ENCODE results near the gene MRPL17.
"Not testable (repeated sequence)": the region's sequence is repeated elsewhere in the genome, so short reads cannot be mapped to it uniquely, and the experiment has no call there.

The MRPL17 gene

DNA sequence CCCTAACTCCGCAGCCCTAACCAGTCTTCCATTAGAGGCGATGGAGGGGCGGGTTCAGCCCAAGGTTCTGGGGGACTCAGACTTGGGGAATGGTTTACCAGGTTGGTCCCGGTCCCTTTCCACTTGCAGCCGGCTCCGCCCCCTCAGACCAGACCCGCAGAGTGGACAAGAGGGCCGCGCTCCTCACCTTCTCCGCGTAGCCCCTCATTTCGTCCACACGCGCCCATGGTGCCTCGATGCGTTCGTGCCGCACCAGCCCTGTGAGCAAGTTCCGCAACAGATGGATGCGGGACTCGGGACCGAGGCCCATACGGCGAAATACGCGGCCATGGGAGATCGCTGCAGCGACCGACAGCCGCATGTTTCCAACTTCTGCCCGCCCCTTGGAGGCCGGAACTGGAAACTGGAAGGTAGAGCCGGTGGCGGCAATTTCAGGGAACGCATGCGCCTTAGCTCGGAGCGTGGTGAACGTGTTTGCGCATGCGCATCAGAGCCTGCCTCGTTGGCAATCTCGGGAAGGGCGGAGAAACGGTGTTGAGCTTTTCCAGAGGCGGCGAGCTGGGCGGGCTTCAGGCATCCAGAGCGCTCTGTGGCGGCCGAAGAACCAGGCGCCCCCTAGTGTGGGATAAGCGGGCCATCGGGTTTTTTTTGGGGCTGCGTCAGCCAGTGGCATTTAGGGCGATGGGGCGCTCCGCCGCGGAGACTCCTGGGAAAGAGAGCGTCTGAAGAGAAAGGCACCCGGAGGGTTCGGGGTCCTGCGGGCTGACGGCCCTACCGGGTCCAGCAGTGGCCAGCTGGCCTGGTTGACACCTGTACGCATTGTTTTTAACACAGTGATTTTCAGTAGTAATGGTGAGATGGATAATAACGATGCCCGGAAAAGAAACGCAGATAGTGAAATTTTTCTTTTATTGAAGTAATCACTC, at the start of gene MRPL17:
TSS of gene MRPL17 (minus strand) at position 405 of the 926 bp plus-strand sequence. CDS start at position 361, 44 bp downstream.
- peak; percentile 96 to 97 for DNase-seq (ENCODE audit: low read depth in 1 of 2, low spot score in 1 of 2)

DNA sequence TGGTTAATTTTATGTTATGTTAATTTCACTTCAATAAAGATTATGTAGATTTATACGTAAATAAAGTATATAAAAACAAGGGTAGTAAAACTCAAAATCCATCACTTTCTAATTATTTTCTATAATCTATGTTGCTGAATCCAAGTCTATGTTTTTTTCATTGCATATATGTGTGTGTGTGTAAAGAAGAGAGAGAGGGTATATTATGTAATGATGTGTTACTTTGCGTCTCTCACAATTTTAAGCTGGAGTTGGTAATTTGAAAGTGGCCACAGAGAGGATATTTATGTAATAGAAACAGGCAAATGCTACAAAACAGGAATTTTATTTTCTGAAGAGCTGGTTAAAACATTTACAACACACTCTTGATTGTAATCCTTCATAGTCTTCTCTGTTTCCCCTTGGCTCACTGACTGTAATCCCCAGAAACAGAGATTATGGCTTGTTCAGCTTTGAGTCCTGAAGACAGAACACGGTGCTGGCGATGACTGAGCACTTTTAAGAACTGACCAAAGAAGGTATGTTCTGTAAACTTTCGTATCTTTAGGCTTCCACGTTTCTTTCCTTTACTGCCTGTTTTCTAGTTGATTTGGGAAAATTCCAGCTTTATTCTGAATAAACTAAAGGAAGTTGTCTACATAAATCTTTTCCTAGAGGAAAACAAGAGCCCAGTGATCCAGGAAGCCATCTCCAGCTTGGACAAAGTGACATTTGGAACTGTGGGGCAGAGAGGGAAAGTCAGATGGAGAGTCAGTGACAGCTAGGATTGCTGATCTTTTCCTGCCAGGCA, 45.0 kb upstream of the MRPL17 start:
- no peak for DNase-seq (ENCODE audit: low read depth in 1 of 2, low spot score in 1 of 2)

GRCh38 chr11:6725386-6725896, 42.3 kb upstream of the MRPL17 start:
- no peak for DNase-seq (ENCODE audit: low read depth in 1 of 2, low spot score in 1 of 2)

DNA sequence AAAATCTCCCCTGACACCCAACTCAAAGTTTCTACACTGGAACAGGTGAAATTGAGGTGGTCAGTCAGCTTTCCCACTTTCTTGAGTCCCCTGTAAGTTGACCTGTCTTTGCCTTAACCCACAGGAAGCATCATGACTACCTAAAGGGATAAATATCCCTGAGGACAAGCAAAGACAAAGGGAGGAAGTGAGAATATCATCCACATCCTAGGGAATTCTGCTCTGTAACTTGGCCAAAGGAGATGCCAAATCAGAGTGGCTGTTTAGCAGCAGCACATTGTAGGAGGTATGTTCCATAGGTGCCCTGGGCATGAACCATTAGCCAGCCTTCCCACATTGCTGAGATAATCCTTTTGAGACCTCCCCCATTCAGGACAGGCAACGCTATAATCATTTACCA, 40.9 kb upstream of the MRPL17 start:
- no peak for DNase-seq (ENCODE audit: low read depth in 1 of 2, low spot score in 1 of 2)

GRCh38 chr11:6721343-6721742, 38.2 kb upstream of the MRPL17 start:
- no peak for DNase-seq (ENCODE audit: low read depth in 1 of 2, low spot score in 1 of 2)

DNA sequence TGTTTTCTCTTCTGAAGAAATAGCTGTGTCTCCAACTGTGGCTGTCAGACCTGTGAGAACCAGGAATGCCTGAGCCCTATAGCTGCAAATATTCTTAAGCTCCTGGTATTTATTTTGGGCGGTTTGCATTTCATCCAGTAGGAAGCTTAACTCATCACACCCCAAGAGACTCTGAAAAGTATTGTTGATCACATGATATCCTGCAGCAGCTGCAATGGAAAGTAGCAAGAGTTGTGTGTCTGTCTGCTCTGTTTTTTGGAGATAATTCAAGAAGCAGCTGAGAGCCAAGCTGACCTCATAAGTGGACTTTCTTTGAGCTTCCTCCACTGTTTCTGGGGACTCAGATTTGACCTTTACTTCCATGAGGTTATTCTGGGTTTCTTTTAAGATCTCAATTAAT, 36.4 kb upstream of the MRPL17 start:
- DNase-seq (ENCODE audit: low read depth in 1 of 2, low spot score in 1 of 2) = no peak

DNA sequence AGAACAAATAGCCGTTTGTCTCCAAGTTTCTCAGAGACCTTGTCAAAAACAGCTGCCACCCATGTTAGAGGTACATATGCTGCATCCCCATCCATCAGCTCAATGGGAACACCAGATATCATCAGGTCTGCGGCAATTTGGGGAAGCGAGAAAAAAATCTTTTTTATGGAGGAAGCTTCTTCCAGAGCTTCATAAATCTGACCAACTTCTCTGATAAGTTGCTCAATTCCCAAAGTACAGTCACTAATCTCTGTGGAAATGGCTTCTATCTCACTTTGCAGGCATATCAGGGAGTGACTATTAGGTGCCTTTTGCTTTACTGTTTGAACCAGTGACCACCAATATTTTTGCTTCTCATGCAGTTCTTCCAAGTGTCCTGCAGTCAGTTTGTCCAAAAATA, 34.3 kb upstream of the MRPL17 start:
- no peak for DNase-seq (ENCODE audit: low read depth in 1 of 2, low spot score in 1 of 2)

GRCh38 chr11:6711552-6711951, 28.4 kb upstream of the MRPL17 start:
- peak in 1 of 2 donors; percentile 29 for DNase-seq (ENCODE audit: low read depth in 1 of 2, low spot score in 1 of 2)

DNA sequence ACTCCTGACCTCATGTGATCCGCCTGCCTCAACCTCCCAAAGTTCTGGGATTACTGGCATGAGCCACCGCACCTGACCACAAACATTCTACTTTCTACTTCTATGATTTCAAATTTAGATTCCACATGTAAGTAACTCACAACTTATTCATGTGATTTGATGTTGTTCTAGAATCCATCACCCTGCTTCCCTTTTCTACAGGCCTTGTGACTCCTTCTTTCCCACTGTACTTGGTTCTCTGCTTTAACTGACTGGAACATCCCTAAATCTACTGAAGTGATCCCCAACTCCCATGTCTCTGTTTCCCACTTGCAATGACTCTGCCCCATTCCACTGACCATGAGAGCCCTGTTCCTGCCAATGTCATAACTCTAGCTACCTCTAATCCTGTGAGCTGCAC, 25.7 kb upstream of the MRPL17 start:
- DNase-seq (ENCODE audit: low read depth in 1 of 2, low spot score in 1 of 2) = no peak

DNA sequence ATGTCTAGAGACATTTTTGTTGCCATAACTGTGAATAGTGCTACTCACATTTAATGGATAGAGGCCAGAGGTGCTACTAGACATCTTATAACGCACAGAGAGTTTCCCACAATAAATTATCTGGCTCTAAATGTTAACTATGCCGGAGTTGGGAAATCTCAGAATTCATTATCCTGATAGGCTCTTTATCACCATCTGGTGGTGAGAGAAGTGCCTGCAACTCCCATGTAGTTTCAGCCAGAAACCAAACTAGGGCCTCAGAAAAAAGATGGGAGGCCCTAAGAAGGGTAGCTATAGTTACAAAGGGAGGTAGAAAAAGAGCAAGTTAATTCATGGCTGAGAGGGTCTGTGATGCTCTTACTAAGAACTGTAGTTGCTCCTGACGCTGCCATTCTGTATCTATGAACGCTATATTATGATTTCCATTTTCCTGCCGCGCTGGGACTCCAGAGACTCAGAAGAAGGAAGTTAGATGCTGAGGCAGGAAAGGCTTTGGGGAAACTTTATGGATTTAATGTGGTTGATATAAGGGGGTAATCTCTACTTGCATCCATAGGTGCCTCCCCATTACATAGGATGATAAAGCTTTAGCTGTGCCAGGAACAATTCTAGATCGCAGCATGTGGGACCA, 22.9 kb upstream of the MRPL17 start:
- no peak for DNase-seq (ENCODE audit: low read depth in 1 of 2, low spot score in 1 of 2)

DNA sequence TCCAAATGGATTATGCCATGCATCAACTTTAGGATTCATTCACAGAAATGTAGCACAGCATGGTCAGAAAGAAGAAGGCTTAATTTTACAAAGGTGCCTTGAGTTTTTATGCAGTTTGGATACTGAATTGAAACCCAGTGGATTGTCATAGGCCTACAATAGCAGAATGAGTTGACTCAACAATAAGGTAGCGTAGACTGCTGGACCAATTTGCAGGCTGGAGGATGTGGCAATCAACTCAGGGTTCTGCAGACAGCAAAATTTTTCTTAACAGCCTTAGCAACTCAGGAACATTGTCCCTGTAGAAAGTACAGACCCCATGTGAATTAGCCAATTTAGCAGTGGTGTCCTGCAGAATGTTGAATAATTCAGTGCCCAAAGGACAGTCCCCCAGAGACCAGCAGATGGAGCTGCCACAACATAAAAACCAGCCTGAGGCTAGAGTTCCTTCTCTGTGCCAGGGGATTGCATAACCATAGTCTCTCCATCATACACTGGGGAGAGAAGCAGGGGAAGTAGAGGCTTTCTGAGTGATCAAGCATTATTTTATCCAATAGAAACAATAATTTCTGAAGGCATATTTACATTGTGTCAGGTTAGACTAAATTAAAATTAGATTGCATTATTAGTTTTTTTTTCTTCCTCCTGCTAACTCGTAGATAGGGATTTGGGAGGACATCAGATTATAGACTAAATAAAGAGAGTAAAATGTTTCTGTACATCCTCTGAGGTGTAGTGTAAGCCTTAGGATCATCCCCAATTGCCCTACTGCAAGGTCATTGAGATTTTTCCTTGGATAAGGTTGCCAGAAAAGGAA, 20.3 kb upstream of the MRPL17 start:
- DNase-seq (ENCODE audit: low read depth in 1 of 2, low spot score in 1 of 2) = no peak

- not testable (repeated sequence) for DNase-seq (ENCODE audit: low read depth in 1 of 2, low spot score in 1 of 2)
Observed at GRCh38 chr11:6701955-6702354, 18.8 kb upstream of the MRPL17 start.

GRCh38 chr11:6695377-6695776, 12.2 kb upstream of the MRPL17 start:
- no peak for DNase-seq (ENCODE audit: low read depth in 1 of 2, low spot score in 1 of 2)

GRCh38 chr11:6694229-6694535, 11.0 kb upstream of the MRPL17 start:
- no peak for DNase-seq (ENCODE audit: low read depth in 1 of 2, low spot score in 1 of 2)

DNA sequence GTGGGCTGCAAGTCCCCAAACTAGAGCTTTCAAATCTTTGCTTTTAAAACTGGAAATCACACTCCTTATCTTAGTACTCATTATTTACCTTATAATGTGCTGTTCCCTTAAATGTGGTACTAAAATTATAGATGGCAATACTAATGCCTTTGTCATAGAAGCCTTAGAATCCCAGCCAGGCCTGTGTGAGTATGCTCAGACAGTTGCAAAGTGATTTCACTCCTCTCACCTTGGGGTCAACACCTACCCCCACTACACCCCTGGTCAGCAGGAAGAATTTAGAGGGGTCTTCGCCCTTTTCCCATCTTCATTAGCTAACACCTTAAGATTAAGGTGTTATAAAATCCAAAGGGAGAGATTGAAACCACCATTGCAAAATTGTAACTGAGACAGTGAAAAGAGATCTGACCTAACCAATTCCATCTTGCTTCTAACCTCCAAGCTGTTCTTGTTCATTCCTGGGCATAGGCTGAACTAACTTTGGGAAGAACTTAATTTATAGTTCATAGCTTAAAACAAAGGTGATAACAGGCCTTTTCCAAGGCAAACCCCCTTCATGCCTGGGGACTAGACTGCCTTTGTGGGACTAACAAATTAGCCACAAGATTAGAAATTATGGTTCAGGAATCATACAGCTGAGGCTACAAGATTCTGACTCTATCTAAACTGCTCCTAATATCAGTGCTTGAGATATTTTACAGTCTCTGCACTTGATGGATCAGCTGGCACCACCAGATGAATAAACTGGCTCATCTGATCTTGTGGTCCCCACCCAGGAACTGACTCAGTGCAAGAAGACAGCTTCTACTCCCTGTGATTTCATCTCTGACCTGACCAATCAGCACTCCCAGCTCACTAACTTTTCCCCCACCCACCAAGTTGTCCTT, 10.4 kb upstream of the MRPL17 start:
- DNase-seq (ENCODE audit: low read depth in 1 of 2, low spot score in 1 of 2) = peak in 1 of 2 donors; percentile 27

DNA sequence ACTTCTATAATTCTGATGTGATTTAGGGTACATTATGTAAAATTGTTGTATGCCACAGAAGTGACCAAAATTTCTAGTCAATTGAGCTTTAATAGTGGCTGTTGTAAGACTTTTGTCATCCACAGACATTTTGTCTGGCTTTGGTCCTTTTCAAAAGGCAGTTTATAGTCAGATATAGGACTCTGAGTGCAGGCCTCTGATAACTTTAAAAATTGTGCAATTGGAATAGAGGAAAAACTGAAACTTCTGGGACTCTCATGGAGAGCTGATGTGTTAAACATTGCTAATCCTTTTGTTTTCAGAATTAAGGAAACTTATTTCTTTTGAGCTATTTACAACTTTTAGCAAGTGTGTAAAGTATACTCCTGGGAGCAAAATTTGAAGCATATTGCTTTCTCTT, 9.0 kb upstream of the MRPL17 start:
- no peak for DNase-seq (ENCODE audit: low read depth in 1 of 2, low spot score in 1 of 2)

GRCh38 chr11:6690431-6691132, 7.4 kb upstream of the MRPL17 start:
- DNase-seq (ENCODE audit: low read depth in 1 of 2, low spot score in 1 of 2) = not testable (repeated sequence)

GRCh38 chr11:6687876-6688275, 4.7 kb upstream of the MRPL17 start:
- no peak for DNase-seq (ENCODE audit: low read depth in 1 of 2, low spot score in 1 of 2)

DNA sequence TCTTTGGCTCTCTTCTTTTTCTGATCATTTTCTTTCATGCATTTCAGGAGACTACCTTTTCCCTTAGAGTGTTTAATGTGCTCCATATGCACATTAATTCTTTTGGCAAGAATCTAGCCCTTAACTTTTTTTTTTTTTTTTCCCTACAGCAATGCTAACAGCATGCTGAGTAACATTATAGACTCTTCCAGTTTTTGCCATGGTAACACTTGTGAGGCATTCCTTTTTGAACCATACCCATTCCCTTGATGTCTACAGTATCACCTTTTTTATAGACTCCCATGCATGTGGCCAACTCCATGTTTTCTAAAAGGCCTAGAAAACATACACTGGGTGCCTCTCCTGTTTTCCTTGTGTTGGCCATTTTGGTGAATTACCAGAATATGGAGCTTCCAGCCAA, 2.9 kb upstream of the MRPL17 start:
- DNase-seq (ENCODE audit: low read depth in 1 of 2, low spot score in 1 of 2) = no peak
